GM23338 (cell line): ENCODE measurements around the gene SERBP1. TPM values are rescaled to one million over a fixed set of nuclear protein-coding genes. Genes with fewer than 3 reads are reported as not detected.
"Not testable (repeated sequence)": the region's sequence is repeated elsewhere in the genome, so short reads cannot be mapped to it uniquely, and the experiment has no call there.

Experiments used
- ATAC-seq: fragments of 200-7000 bp; cut with Tn5 transposase; 3 replicates; pipeline ENCODE4 v1.9.1; 2020
- DNase-seq: peaks from one replicate; pipeline ENCODE4 v3.0.0-alpha.2; 2015; ENCODE audit warnings: low spot score
- H2AFZ ChIP-seq: fragments of 200-600 bp; sonication (generic); 2 replicates; pipeline ENCODE4 v1.8.0; 2016; ENCODE audit warnings: antibody characterized with exemption, mild to moderate bottlenecking, moderate library complexity
- H3F3A ChIP-seq: fragments of 200-600 bp; sonication (generic); replicated peaks from 2 replicates; pipeline ENCODE4 v1.8.0; 2017; ENCODE audit warnings: antibody characterized with exemption, mixed run types, low read depth
- H3K27ac ChIP-seq: fragments of 200-600 bp; sonication (generic); 2 replicates; pipeline ENCODE4 v1.6.1; 2016; ENCODE audit warnings: low read depth
- H3K27me3 ChIP-seq: fragments of 200-600 bp; sonication (generic); 2 replicates; pipeline ENCODE4 v1.8.0; 2016; ENCODE audit warnings: mild to moderate bottlenecking, mixed run types, moderate library complexity; ENCODE audit not compliant: insufficient read depth
- H3K36me3 ChIP-seq: fragments of 200-600 bp; sonication (generic); 2 replicates; pipeline ENCODE4 v1.8.0; 2016; ENCODE audit warnings: mild to moderate bottlenecking; ENCODE audit not compliant: insufficient read depth
- H3K4me1 ChIP-seq: fragments of 200-600 bp; sonication (generic); 2 replicates; pipeline ENCODE4 v1.8.0; 2016; ENCODE audit warnings: mild to moderate bottlenecking, moderate library complexity; ENCODE audit not compliant: insufficient read depth
- H3K4me2 ChIP-seq: fragments of 200-600 bp; sonication (generic); 2 replicates; pipeline ENCODE4 v1.7.1; 2017; ENCODE audit warnings: mixed run types
- H3K4me3 ChIP-seq: fragments of 200-600 bp; sonication (generic); 2 replicates; pipeline ENCODE4 v1.6.1; 2016; ENCODE audit warnings: mixed run types
- H3K79me2 ChIP-seq: fragments of 200-600 bp; sonication (generic); replicated peaks from 2 replicates; pipeline ENCODE4 v1.8.0; 2017; ENCODE audit warnings: mild to moderate bottlenecking; ENCODE audit not compliant: insufficient read depth
- H3K9me2 ChIP-seq: fragments of 200-600 bp; sonication (generic); 2 replicates; pipeline ENCODE4 v1.8.0; 2017; ENCODE audit not compliant: insufficient read depth
- H4K20me1 ChIP-seq: fragments of 200-600 bp; sonication (generic); replicated peaks from 2 replicates; pipeline ENCODE4 v1.8.0; 2017; ENCODE audit warnings: mild to moderate bottlenecking; ENCODE audit not compliant: insufficient read depth
- H3K27ac Mint-ChIP-seq: 2 replicates; pipeline ENCODE4 v1.8.0; 2020; ENCODE audit warnings: inconsistent platforms, mild to moderate bottlenecking, moderate library complexity, mixed read lengths
- H3K27me3 Mint-ChIP-seq: 3 replicates; pipeline ENCODE4 v1.8.0; 2022; ENCODE audit warnings: low read depth, mild to moderate bottlenecking, moderate library complexity, mixed read lengths, inconsistent platforms; ENCODE audit not compliant: insufficient read depth, poor library complexity
- H3K36me3 Mint-ChIP-seq: 3 replicates; pipeline ENCODE4 v1.8.0; 2021; ENCODE audit warnings: low read depth, mild to moderate bottlenecking, inconsistent platforms, moderate library complexity, mixed read lengths
- H3K4me1 Mint-ChIP-seq: 3 replicates; pipeline ENCODE4 v1.8.0; 2020; ENCODE audit warnings: mild to moderate bottlenecking, inconsistent platforms, mixed read lengths
- H3K4me3 Mint-ChIP-seq: 3 replicates; pipeline ENCODE4 v1.8.0; 2021; ENCODE audit warnings: moderate library complexity, mild to moderate bottlenecking, inconsistent platforms, mixed read lengths
- H3K9me3 Mint-ChIP-seq: 3 replicates; pipeline ENCODE4 v1.8.0; 2020; ENCODE audit warnings: moderate library complexity, mild to moderate bottlenecking, inconsistent platforms, mixed read lengths
- CREB1 ChIP-seq: fragments of 250-450 bp; sonication (Bioruptor Pico); IDR thresholded peaks from 2 replicates; pipeline ENCODE4 v1.5.0; 2020; ENCODE audit warnings: low read depth, mild to moderate bottlenecking, moderate library complexity
- CTCF ChIP-seq, 2 experiments: fragments of 200-600 bp in 1 of 2; sonication (generic) in 1 of 2; conservative IDR thresholded peaks; 2 replicates each; pipeline versions ENCODE4 v1.5.1 to v1.6.1; 2016 to 2017; ENCODE audit warnings: antibody characterized with exemption in 2 of 2, low read depth in 2 of 2, mild to moderate bottlenecking in 2 of 2, moderate library complexity in 1 of 2
- NANOG ChIP-seq: IDR thresholded peaks from 2 replicates; pipeline ENCODE4 v1.6.1; 2016; ENCODE audit warnings: antibody characterized with exemption, borderline replicate concordance
- REST ChIP-seq: IDR thresholded peaks from one replicate; pipeline ENCODE4 v1.6.1; 2018; ENCODE audit warnings: antibody characterized with exemption; ENCODE audit not compliant: unreplicated experiment
- ZNF114 ChIP-seq: fragments of 250-450 bp; sonication (Bioruptor Pico); IDR thresholded peaks from 2 replicates; pipeline ENCODE4 v1.5.0; 2020; ENCODE audit warnings: mild to moderate bottlenecking, moderate library complexity
- polyA plus RNA-seq: library from polyadenylated mRNA; unstranded; fragments of >200 nt; fragmentation: Nextera tagmentation; extraction: Ambion mirVana; gene quantifications from 2 replicates; pipeline ENCODE4 v1.2.1, GENCODE V29; 2016
- total RNA-seq: library from RNA; depleted of rRNA; stranded (reverse); fragments of >200 nt; shearing (Covaris generic); gene quantifications from 2 replicates; pipeline ENCODE4 v1.2.3, GENCODE V29; 2014
- TF ChIP-seq, protein P1 (sequence below): fragments of 250-450 bp; sonication (Bioruptor Pico); IDR thresholded peaks from 2 replicates; pipeline ENCODE4 v1.5.0; 2020; ENCODE audit warnings: mild to moderate bottlenecking, moderate library complexity

SERBP1 gene
- total and polyA plus RNA-seq, 2 experiments from 2014 or later: 559 to 674 TPM

GRCh38 chr1:67401443-67401842 lies 28.8 kb downstream of the SERBP1 start (continued):
- TF ChIP-seq, protein P1, sequence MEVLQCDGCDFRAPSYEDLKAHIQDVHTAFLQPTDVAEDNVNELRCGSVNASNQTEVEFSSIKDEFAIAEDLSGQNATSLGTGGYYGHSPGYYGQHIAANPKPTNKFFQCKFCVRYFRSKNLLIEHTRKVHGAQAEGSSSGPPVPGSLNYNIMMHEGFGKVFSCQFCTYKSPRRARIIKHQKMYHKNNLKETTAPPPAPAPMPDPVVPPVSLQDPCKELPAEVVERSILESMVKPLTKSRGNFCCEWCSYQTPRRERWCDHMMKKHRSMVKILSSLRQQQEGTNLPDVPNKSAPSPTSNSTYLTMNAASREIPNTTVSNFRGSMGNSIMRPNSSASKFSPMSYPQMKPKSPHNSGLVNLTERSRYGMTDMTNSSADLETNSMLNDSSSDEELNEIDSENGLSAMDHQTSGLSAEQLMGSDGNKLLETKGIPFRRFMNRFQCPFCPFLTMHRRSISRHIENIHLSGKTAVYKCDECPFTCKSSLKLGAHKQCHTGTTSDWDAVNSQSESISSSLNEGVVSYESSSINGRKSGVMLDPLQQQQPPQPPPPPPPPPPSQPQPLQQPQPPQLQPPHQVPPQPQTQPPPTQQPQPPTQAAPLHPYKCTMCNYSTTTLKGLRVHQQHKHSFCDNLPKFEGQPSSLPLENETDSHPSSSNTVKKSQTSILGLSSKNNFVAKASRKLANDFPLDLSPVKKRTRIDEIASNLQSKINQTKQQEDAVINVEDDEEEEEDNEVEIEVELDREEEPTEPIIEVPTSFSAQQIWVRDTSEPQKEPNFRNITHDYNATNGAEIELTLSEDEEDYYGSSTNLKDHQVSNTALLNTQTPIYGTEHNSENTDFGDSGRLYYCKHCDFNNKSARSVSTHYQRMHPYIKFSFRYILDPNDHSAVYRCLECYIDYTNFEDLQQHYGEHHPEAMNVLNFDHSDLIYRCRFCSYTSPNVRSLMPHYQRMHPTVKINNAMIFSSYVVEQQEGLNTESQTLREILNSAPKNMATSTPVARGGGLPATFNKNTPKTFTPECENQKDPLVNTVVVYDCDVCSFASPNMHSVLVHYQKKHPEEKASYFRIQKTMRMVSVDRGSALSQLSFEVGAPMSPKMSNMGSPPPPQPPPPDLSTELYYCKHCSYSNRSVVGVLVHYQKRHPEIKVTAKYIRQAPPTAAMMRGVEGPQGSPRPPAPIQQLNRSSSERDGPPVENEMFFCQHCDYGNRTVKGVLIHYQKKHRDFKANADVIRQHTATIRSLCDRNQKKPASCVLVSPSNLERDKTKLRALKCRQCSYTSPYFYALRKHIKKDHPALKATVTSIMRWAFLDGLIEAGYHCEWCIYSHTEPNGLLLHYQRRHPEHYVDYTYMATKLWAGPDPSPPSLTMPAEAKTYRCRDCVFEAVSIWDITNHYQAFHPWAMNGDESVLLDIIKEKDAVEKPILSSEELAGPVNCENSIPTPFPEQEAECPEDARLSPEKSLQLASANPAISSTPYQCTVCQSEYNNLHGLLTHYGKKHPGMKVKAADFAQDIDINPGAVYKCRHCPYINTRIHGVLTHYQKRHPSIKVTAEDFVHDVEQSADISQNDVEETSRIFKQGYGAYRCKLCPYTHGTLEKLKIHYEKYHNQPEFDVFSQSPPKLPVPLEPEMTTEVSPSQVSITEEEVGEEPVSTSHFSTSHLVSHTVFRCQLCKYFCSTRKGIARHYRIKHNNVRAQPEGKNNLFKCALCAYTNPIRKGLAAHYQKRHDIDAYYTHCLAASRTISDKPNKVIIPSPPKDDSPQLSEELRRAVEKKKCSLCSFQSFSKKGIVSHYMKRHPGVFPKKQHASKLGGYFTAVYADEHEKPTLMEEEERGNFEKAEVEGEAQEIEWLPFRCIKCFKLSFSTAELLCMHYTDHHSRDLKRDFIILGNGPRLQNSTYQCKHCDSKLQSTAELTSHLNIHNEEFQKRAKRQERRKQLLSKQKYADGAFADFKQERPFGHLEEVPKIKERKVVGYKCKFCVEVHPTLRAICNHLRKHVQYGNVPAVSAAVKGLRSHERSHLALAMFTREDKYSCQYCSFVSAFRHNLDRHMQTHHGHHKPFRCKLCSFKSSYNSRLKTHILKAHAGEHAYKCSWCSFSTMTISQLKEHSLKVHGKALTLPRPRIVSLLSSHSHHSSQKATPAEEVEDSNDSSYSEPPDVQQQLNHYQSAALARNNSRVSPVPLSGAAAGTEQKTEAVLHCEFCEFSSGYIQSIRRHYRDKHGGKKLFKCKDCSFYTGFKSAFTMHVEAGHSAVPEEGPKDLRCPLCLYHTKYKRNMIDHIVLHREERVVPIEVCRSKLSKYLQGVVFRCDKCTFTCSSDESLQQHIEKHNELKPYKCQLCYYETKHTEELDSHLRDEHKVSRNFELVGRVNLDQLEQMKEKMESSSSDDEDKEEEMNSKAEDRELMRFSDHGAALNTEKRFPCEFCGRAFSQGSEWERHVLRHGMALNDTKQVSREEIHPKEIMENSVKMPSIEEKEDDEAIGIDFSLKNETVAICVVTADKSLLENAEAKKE (CRISPR knock-in tag): no peak
- TF ChIP-seq REST: no peak
- no peak for TF ChIP-seq NANOG
- TF ChIP-seq CREB1 (CRISPR knock-in tag): no peak
- no peak for TF ChIP-seq ZNF114 (CRISPR knock-in tag)
- no peak for TF ChIP-seq CTCF (conservative IDR thresholded peaks at IDR 0.05; ENCODE audit: low read depth in 2 of 2)

GRCh38 chr1:67400029-67400786 lies 30.0 kb downstream of the SERBP1 start:
- not testable (repeated sequence) for H3K36me3 ChIP-seq, H3K27me3 Mint-ChIP-seq, H3F3A ChIP-seq, ATAC-seq, H3K79me2 ChIP-seq, H3K9me3 Mint-ChIP-seq, H3K4me2 ChIP-seq, H3K4me3 ChIP-seq, H2AFZ ChIP-seq, H3K27me3 ChIP-seq, H4K20me1 ChIP-seq, H3K4me3 Mint-ChIP-seq
- peak overlapping the region; percentile 13; the same call in 1 of the 2 replicates for H3K27ac ChIP-seq
- peak overlapping the region; percentile 63 for H3K27ac Mint-ChIP-seq
- peaks cover 14% of the 10 kb centered on the region for H3K9me2 ChIP-seq
- peak; percentile 62 for DNase-seq
- H3K4me1 ChIP-seq: peaks cover 17% of the 10 kb centered on the region
- peaks cover 29% of the 10 kb centered on the region for H3K4me1 Mint-ChIP-seq
- peaks cover 18% of the 10 kb centered on the region for H3K36me3 Mint-ChIP-seq
